ENCODE results near the gene DCUN1D1.
A peak's percentile ranks its signal among the peaks of the same experiment; 100 is the strongest.

Gene DCUN1D1

DNA sequence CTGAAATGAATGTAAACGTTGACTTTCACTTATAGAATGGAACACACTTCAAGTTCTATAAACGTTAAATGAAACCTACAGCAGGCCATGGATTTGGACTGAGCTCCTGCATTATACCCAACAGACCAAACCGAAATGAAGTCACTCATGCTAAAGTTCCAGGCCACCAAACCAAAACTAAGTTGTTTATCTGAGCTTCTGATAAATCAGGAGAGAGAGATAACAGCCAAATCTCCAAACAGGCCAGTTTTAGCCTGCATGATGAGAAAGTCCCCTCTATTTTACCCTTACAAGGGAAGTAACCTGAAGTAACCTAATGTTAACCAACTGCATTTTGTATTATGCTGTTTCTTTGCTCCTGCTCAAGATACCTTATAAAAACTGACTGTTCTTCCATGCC, 44.5 kb downstream of the DCUN1D1 start:
- no peak for DNase-seq

DNA sequence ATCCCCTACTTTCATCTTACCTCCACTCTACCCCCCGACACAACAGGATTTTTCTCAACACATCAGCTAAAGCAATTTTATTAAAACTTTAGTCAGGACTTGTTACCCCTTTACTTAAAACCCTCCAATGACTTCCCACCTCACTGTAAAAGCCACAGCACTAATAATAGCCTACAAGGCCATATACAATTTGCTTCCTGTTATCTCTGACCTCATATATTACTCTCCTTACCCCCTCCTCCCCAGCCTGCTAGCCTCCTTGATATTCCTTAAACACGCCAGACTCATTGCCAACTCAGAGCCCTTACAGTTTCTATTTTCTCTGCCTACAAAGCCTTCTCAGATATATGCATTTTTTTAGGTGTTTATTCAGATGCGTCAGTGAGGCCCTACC, 54.4 kb downstream of the DCUN1D1 start:
- no peak for DNase-seq

DNA sequence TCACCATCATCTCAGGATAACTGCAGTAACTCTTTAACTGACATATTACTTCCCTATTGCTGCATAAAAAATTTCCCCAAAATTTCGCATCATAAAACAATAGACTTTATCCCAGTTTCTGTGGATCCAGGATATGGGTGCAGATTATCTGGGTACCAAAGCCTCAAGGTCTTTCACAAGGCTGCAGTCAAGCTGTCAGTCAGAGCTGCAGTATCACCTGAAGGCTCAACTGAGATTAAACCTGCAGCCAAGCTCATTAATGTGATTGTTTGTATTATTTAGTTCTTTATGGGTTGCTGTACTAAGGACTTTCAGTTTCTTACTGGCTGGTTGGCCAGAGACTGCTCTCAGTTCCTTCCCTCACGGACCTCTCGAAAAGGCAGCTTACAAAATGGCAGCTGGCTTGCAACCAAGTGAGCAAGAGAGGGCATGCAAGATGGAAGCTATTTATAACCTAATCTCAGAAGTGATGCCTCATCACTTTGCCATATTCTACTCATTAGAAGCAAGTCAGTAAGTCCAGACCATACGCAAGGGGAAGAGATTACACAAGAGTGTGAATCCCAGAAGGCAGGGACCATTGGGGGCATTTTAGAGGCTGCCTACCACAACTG, 54.9 kb downstream of the DCUN1D1 start:
- DNase-seq = no peak

DNA sequence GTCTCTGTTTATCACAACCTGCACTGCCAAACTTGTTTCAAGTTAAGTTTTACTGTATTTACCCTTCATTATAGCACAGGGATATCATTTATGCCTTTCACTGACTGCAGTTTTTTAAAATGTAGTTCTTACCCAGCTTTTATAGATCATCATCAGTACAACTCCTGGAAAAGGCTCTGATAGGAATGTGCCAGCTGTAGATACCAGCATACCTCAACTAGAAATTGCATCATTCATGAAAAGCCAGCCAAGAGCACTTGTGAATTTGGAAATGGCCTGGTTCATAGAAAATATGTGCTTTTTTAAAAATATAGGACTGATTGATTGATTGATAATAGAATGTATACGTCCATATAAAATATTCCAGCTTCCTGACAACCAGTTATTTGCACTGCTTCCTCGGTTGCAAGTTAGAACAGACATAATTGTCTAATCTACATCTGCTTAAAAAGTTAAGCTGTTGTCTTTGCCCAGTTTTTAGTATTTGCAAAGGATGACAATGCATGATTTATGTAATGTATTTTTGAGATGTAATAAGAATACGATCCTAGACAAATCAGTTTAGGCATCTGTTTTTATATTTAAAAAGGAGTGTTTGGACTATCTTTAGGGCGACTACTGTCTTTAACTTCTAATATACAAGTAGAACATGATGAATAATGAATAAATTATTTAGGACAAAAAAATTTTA, 58.5 kb downstream of the DCUN1D1 start:
- no peak for DNase-seq

DNA sequence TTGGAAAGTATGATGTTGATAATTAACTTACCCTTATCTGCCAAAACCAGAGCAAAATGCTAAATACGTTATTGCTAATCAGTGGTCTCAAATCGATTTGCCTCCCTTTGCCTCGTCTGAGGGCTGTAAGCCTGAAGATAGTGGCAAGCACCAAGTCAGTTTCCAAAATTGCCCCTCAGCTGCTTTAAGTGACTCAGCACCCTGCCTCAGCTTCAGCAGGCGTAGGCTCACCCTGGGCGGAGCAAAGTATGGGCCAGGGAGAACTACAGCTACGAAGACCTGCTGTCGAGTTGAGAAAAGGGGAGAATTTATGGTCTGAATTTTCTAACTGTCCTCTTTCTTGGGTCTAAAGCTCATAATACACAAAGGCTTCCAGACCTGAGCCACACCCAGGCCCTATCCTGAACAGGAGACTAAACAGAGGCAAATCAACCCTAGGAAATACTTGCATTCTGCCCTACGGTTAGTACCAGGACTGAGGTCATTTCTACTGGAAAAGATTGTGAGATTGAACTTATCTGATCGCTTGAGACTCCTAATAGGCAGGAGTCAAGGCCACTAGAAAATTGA, 59.7 kb downstream of the DCUN1D1 start:
- no peak for DNase-seq

DNA sequence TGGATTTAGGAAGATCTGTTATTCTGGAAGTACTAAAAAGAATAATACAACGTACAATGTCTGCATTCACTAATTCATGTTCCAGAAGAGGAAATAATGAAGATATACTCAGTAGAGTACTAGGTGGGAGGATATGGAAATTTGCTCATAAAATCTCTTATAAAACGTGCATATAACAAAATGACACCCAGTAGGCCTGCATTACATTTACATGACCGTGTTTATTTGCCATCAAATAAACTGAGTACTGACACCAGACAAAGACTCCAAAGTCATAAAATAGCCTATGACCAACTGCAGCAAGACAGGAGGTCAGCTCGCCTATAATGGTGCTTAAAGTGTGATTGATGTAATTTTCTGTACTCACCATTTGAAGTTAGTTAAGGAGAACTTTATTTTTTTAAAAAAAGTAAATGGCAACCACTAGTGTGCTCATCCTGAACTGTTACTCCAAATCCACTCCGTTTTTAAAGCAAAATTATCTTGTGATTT, 60.4 kb downstream of the DCUN1D1 start:
- DNase-seq = no peak

DNA sequence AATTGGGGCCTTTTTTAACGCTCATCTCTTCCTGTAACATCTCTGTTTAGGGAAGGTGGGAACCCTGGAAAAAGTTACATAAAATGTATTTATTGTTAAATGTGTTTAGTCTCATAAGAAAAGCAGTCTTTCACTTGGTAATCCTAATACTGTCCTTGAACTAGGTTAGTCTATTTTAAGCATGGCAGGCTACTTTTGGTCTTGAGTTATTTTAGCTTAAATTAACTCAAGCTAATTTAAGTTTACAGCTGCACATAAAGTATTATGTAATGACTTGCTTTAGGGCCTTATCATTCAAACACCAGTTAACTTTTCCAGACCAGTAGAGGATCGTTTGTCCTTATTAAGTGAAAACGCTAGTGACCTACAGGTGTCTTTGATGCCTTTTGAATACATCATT, 63.2 kb downstream of the DCUN1D1 start:
- DNase-seq = no peak

DNA sequence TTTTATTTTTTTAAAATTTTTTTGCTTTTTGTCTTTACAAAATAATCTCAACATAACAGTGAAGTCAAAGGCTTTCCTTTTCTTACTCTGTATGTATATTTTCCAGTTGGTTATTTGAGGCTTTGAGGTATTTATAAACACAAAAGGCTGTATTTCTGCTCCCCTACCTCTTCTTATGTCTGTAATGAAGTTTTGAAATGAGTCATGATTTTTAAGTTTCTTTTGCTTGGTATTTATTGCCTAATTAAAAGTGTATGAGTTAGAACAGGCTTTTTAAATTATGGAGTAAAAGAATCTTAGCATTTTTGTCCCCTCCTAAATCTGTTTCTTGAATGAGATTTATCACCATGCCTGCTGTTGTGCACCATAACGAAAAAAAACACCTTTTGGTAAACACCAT, 66.0 kb downstream of the DCUN1D1 start:
- no peak for DNase-seq

DNA sequence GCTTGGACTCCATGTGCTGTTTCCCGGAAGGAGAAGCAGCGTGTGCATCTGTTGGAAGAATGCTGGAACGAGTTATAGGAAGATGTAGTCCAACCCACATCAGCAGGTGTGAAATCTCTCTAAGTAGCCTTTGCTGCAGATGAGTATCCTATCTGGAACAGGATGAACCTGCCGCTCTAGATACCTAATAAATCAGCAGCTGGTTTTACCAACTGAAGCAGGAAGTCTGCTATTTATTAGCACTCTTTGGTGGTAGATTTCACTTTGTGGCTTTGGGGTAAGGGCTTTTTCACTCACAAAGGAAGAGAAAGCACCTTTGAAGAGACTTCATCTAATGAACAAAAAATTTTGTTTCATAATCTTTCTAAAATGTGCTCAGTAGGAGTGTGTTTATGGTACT, 66.4 kb downstream of the DCUN1D1 start:
- peak; percentile 56 for DNase-seq

DNA sequence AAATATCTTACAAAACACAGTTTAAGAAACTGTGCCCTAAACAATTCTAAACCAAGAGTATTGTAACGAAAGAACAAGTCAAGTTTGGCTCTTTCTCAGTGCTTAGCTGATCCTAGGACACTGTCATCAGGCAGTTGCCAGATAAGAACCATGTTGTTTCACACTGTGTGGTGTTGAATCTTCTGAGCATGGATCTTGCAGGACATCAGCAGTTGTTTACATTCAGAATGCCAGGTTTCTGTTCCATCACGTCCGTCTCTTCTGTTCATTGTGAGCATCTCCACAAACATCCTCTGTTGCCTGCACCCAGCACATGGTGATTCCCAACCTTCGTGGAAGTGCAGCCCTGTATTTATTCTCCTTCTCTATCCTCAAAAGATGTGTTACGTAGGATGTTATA, 67.9 kb downstream of the DCUN1D1 start:
- DNase-seq = no peak

DNA sequence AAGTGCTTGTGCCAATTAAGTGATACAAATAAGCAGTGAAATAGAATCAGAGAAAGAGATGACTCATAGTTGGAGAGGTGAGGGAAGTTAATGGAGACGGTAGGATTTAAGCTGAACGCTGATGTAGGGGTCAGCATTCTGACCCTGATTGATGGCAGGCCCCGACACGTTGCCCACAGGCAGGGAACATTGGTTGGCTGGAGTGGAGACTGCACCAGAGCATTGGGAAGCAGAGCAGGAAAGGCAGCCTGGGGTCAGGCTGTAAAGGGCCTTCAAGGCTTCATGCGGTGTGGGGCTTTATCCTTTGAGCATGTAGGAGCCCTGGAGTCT, 68.6 kb downstream of the DCUN1D1 start:
- no peak for DNase-seq

DNA sequence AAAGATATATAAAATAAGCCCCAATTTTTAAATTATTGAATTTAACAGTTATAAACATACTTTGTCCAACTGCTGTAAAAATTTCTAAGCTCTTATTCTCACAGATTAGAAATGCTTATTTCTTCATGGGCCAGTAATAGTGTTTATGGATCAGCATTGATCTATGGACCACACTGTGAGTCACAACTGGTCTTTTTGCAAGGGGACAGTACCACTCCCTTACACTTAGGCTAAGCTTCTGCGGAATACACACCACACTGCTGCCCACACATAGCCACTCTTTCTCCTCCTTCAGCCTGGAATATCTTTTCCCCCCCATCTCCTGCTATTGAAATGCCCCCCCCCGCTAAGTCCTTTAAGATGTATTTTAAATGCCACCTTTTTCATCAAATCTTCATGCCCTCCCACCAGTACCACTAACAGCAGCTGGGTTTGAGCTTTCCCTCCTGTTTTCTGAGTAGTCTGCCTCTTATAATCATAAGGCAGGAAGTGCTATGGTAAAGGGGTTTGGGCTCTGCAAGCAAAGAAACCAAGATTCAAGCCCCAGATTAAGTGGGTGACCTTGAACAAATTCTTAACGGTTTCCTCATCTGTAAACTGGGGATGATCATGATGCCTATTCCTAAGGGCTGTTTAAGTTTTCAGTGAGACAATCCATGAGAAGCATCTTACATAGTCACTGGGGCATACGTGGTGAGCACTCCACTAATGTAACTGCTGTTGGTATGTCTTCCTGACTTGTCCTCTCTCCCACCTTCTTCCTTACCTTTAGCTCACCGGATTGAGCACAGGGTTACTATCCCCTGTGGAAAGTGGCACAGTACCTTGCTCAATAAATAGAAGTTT, 69.2 kb downstream of the DCUN1D1 start:
- peak; percentile 8 for DNase-seq

DNA sequence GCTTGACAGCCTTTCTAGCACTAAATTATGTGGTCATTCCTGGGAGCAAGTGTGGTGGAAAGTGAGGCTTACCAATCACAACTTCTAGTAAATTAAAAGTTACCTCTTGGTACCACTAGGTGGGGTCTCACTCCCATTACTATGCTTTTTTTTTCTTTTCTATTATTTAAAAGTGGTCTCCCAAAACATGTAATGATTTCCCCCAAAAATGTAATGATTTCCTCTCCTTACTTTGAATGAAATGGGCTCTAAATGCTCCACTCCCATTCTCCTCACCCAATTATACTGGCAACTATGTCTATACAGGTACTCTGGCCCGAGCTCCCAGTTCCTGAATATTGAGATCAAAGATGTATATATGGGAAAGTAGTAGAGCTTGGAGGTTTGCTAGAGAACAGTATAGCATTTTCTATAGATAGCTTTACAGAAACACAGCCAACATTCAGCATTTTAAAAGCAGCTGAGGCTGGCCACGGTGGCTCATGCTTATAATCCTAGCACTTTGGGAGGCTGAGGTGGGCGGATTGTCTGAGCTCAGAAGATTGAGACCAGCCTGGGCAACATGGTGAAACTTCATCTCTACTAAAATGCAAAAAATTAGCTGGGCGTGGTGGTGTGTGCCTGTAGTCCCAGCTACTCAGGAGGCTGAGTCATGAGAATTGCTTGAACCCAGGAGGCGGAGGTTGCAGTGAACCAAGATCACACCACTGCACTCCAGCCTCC, 70.9 kb downstream of the DCUN1D1 start:
- DNase-seq = peak; percentile 14

DNA sequence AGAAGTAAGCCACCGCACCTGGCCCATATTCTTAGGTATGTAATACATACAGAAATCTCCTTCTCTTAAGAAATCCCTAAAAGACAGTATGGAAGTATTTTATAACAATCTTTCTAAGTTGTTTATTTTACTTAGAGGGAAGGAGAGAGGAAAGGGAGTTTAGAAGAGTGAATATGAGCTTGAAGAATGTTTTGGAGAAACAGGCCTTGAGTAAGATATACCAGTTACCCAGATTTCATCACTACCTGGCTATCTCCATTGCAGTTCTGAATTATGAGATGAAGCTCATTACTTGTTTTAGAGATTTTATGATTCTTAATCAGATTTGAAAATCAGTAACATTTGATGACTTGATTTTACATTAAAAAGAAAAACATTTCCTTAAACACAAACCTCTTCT, 71.9 kb downstream of the DCUN1D1 start:
- no peak for DNase-seq

DNA sequence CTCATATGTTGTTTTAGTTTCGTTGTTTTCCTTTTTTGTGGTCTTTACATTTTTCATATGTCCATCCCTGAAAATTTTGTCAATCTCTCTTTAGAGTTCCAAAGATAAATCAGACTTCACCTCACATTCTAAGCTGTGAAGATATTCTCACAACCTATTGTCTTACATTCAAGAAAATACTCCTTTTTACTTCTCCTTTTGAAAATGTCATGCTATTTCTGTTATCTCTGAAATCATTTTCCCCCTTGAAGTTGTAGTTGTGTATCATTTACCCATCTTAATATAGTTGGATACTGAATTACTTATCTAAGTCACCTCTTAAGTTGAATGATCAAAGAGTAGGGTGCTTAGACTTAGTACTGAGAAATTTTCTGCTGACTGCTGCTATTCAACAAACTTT, 74.3 kb downstream of the DCUN1D1 start:
- DNase-seq = no peak

DNA sequence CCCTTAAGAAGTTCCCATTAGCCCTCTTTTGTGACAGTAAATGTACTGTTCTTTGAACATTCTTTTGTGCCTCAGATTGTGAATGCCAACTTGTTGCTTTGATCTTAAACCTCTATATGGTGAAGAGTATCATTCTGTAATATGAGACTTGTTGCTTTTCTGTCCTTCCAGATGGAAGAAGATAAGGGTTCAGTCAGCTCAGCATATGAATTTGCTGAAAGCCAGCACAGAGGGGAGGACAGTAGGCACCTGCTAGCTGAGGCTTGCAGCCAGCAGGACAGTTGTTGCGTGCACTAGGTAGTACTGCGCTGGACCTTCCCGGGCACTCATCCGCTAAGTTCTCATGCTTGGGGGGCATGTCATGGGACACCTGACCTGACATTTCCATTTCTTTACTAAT, 74.7 kb downstream of the DCUN1D1 start:
- no peak for DNase-seq

DNA sequence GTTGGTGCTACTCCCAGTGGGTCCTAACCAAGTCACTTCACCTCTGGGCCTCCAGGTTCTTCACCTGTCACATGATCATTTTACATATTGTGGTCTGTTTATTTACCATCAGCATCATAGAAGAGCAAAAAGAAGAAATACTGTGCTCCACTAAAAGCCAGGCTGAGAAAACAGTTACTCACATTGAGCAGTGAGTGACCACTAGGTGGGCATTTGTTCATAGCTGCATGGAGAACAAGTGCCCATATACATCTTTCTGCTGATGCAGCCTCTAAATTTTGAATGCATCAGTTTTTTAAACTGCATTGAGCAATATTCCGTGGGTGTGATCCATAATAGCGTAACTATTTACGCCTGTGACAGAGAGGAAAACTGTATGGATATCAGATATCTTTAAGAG, 76.2 kb downstream of the DCUN1D1 start:
- DNase-seq = no peak

DNA sequence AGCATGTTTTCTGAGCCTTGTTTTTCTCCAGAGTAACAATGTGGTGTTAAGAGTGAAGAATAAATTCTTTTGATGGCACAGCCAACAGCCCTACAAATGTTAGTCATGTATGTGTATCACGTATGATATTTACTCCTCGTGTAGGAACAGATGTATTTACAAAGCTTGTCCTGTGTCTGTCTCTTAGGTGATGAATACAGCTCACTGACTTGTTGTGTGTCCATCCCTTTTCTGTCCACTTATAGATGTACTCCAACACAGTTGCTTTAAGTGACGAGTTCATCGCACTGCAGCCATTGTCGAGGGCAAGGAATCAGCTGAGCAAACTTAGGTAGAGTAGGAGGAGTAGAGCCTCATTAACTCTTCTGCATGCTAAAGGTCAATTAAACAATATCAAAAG, 78.1 kb downstream of the DCUN1D1 start:
- no peak for DNase-seq

DNA sequence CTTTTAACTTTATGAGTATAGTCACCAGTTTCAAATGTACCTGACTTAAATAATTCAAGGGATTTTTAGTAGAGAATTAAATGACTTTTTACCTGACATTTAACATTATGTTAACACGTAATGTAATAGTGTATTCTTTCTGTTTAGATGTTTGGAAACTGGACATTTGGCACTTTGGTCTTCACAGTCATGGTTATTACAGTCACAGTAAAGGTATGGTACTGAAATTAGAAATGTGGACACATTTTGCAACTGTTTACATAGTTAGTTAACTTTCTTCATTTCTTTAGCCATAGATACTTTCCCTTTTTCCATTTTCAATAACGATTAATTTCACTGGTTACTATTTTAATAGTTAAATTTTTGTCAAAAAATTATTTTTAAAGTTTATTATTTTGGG, 83.8 kb downstream of the DCUN1D1 start:
- no peak for DNase-seq

DNA sequence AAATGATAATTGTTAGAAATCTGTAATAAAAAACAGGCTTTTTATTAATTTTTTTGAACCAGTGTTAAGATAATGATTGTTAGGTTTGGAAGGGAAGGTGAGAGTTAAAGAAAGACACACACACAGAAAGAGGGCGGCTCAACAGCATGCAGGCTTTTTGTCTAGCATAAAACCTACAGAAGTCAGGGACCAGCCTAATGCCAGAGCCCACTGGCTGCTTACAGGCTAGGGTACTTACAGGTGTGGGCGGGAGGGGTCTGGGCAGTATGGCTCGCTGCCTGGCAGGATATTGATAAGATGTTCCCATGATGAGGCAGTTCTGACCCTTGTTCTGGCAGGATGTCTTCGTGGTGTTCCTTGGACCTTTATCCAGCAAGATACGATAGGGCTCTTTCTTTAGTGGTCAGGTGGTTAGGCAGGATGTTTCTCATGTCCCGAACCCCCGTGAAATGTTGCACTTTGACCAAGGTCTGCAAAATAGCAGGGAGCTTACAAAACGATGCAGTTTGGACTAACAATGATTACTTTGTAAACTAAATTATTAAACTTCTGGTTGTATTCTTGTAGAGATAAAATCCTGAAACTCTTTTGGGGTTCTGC, 84.7 kb downstream of the DCUN1D1 start:
- no peak for DNase-seq

DNA sequence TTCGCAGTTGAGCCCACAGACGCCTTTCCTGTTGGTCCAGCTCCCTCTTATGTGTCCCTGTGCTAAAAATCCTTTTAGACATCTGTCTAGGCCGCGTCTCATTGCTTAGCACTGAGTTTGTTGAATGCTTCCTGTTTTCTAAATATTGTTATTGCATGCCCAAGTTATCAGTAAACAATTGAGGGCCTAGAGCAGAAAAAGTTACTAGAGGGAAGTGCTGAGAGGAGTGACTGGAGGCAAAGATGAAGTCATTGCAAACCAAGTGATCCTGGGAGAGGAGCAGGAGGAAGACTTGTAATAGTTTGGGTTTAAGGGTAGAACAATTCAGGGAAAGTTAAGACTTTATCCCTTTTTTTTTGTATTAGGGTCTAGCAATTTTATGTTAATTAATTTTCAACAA, 88.1 kb downstream of the DCUN1D1 start:
- DNase-seq = no peak

DNA sequence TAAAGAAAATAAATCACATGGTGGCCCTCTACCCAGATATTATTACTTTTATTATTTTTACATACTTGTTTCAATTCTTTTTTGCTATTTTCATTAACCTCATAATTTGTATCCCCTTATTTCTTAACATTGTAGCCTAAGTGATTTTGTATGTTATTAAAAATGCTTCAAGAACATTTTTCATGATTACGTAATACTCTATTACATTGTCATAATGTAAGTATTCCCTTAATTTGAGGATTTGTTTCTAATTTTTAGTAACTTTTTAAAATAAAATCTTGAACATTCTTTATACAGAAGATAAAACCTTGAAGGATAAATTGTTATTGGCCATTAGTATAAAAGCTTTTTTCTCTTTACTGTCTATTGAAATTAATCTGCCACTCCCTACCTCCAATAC, 89.0 kb downstream of the DCUN1D1 start:
- DNase-seq = no peak
